ENCODE measurements around the gene ZCCHC10. TPM values are rescaled to one million over a fixed set of nuclear protein-coding genes. Genes with fewer than 3 reads are reported as not detected.
"Not testable (repeated sequence)": the region's sequence is repeated elsewhere in the genome, so short reads cannot be mapped to it uniquely, and the experiment has no call there.

ZCCHC10 gene
- total RNA-seq, 6 donors from 2014 or later, result 5.7 to 21.3 (median 12.4) TPM

- TF ChIP-seq POLR2A (IDR thresholded peaks at IDR 0.05) (no peak), POLR2AphosphoS5 (IDR thresholded peaks at IDR 0.05) (no peak), CTCF (IDR thresholded peaks at IDR 0.05) (no peak), EP300 (IDR thresholded peaks at IDR 0.05) (no peak)
- no peaks in the 10 kb centered on the region for H3K4me1 ChIP-seq
- no peak for ATAC-seq (ENCODE audit: low FRiP score in 2 of 2)
- H3K36me3 ChIP-seq, result peaks cover 3 to 43% (median 13%) of the 10 kb centered on the region in 4 donors
- DNase-seq, result no peak
- no peaks in the 10 kb centered on the region for H3K9me3 ChIP-seq
- H3K4me3 ChIP-seq, result no peak overlapping the region
- 95 to 100% methylated on average over 4 of the region's 4 CpGs for WGBS, 2 donors
- H3K27ac ChIP-seq, result no peak overlapping the region
- no peaks in the 10 kb centered on the region for H3K27me3 ChIP-seq
These were observed 8.4 kb downstream of the ZCCHC10 start for GRCh38 chr5:133017964-133018363.

- no peak for DNase-seq
- 96 to 100% methylated on average over 1 of the region's 1 CpG for WGBS, 2 donors
- Histone ChIP-seq H3K27ac (no peak overlapping the region), H3K9me3 (no peaks in the 10 kb centered on the region), H3K27me3 (no peaks in the 10 kb centered on the region), H3K4me3 (no peak overlapping the region), H3K4me1 (no peaks in the 10 kb centered on the region), H3K36me3 (peaks cover 3 to 38% (median 11%) of the 10 kb centered on the region in 4 donors)
- TF ChIP-seq POLR2A (IDR thresholded peaks at IDR 0.05) (no peak), EP300 (IDR thresholded peaks at IDR 0.05) (no peak), POLR2AphosphoS5 (IDR thresholded peaks at IDR 0.05) (no peak), CTCF (IDR thresholded peaks at IDR 0.05) (no peak)
- no peak for ATAC-seq (ENCODE audit: low FRiP score in 2 of 2)
These were observed 10.9 kb downstream of the ZCCHC10 start for GRCh38 chr5:133015466-133015865.

GRCh38 chr5:133008455-133008854 is 17.9 kb downstream of the ZCCHC10 start:
- H3K9me3 ChIP-seq, result not testable (repeated sequence)
- WGBS, 2 donors, result 79 to 81% methylated on average over 6 of the region's 6 CpGs

GRCh38 chr5:133006653-133007052 is 19.7 kb downstream of the ZCCHC10 start:
- H3K4me3 ChIP-seq, result no peak overlapping the region
- H3K9me3 ChIP-seq, result no peaks in the 10 kb centered on the region
- no peak overlapping the region for H3K27ac ChIP-seq
- DNase-seq (no peak), ATAC-seq (ENCODE audit: low FRiP score in 2 of 2) (no peak)
- H3K36me3 ChIP-seq, result peaks cover 13 to 53% (median 25%) of the 10 kb centered on the region in 4 donors
- H3K4me1 ChIP-seq, result no peaks in the 10 kb centered on the region
- TF ChIP-seq EP300 (IDR thresholded peaks at IDR 0.05), result no peak
- no peak for TF ChIP-seq POLR2A (IDR thresholded peaks at IDR 0.05)
- TF ChIP-seq POLR2AphosphoS5 (IDR thresholded peaks at IDR 0.05), result no peak
- TF ChIP-seq CTCF (IDR thresholded peaks at IDR 0.05), result no peak
- no peaks in the 10 kb centered on the region for H3K27me3 ChIP-seq
- WGBS, 2 donors, result 66 to 69% methylated on average over 1 of the region's 1 CpG

More at GRCh38 chr5:133008455-133008854, 17.9 kb downstream of the ZCCHC10 start:
- not testable (repeated sequence) for H3K27ac ChIP-seq; ATAC-seq (ENCODE audit: low FRiP score in 2 of 2); DNase-seq; H3K27me3 ChIP-seq; H3K4me3 ChIP-seq; H3K4me1 ChIP-seq
- H3K36me3 ChIP-seq, result peaks cover 10 to 40% (median 18%) of the 10 kb centered on the region in 4 donors

GRCh38 chr5:132999246-132999645 is 27.1 kb downstream of the ZCCHC10 start:
- H3K4me3 ChIP-seq, result no peak overlapping the region

More at GRCh38 chr5:132999246-132999645, 27.1 kb downstream of the ZCCHC10 start:
- no peaks in the 10 kb centered on the region for H3K9me3 ChIP-seq
- no peaks in the 10 kb centered on the region for H3K27me3 ChIP-seq
- H3K27ac ChIP-seq, result no peak overlapping the region
- 76 to 80% methylated on average over 2 of the region's 2 CpGs for WGBS, 2 donors
- DNase-seq (no peak), ATAC-seq (ENCODE audit: low FRiP score in 2 of 2) (no peak)
- no peaks in the 10 kb centered on the region for H3K4me1 ChIP-seq
- H3K36me3 ChIP-seq, result peaks cover 3 to 44% (median 18%) of the 10 kb centered on the region in 4 donors
- TF ChIP-seq POLR2A (IDR thresholded peaks at IDR 0.05) (no peak), CTCF (IDR thresholded peaks at IDR 0.05) (no peak), EP300 (IDR thresholded peaks at IDR 0.05) (no peak), POLR2AphosphoS5 (IDR thresholded peaks at IDR 0.05) (no peak)

All from upper lobe of left lung (tissue), 6 donors.